ENCODE data around the gene SLC38A8.
A peak's percentile ranks its signal among the peaks of the same experiment; 100 is the strongest.

The SLC38A8 gene

DNA sequence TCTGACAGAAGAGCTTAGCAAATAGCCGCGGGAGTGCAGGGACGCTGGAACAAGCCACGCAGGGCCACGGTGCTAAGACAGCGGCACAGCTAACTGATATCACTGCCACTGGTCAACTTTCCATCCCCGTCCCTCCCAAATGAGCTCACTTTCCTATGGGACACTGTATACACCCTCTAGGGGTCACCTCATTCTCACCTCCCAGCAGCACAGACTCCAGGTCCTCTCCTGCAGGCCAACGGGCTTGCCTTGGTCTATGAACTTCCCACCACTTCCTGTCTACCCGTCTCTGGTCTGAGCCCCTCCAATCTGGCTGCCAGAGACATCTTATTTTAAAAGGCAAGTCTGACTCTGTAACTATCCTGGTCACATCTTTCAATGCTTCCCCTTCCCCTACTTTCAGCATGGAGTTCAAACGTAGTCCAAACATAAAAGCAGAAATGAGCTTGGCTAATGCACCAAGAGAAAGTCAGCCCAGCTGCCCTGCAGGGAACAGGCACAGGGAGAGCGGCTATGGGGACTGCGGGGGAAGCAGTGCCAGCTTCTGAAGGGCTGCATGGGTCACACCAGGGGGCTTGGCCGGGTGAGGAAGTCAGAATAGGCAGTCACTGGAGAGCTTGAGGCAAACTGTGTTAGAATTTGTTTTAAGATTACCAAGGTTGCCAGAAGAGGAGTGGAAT lies 26.3 kb upstream of the SLC38A8 start:
- DNase-seq: no peak

DNA sequence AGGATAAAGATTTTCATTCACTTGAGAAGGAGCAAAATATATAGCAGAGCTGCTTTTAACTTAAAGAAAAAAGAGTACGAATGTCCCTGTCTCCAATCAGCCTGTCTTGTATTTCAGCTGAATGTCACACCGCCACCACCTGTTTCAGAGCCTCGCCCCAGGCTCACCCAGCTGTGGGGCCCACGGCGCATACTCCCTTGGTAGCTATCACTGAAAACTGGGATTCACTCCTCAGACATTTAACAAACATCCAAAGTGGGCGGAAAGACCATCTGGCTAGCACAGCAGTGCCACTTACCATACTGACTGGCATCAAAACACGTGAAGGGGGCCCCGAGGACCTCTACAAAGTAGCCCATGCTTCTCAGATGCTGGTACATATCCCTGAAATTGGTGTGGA lies 25.4 kb upstream of the SLC38A8 start:
- DNase-seq: no peak

DNA sequence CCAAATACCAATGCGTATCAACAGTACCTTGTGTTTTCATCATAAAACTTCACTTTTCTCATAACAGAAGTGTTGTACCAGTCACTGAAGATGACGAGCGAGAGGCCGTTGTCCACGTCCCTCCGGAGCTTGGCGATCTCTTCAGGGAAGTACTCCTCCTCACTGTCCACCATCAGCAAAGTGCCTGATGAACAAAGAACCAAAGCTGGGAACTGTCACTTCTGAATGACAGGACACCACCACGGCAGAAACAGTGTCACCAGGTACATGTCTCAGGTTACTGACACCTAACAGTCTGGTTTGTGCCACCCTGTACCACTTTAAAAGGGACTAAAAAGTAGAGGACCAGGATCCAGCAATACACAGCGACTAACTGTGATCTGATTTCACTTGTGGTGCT lies 25.0 kb upstream of the SLC38A8 start:
- no peak for DNase-seq

DNA sequence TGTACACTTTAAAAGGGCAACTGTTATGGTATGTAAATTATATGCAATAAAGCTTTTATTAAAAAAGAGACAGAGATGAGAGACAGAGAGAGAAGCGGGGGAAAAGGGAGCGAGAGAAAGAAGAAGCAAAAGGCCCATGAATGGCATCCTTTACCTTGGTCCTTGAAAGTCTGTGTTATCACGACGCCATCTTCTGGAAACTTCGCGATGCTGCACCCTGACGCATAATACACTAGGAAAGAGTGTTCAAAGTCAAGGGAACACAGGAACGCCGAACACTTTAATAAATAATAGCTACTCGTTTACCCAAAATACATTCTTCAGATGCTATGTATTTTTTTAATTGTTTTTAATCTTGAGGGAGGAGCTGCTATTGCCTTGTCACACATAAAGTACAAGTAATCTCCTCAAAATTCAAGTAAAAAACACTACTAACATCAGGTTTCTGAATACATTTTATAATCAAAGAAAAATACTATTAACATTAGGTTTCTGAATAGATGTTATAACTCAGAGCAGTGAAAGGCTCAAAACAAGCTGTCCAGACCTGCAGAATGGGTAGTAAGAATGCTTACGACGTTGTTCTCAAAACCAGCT lies 23.0 kb upstream of the SLC38A8 start:
- DNase-seq: no peak

DNA sequence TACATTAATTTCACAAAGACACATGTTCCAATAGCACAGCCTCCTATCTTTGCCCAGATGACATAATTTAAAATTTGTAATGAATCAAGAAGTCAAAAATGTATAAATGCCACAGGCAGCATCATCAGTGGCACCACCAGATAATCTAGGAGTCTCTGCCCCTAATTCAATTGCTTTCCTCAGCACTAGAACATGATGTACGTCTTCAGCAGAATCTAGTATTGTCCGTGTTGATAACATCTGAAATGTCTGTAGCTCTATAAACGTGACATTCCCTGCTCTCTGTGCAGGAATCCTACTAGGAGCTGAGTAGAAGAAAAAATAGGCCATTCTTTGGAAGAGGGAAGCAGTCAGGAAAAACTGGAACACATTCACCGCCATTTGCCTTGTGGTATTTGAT lies 21.4 kb upstream of the SLC38A8 start:
- no peak for DNase-seq

DNA sequence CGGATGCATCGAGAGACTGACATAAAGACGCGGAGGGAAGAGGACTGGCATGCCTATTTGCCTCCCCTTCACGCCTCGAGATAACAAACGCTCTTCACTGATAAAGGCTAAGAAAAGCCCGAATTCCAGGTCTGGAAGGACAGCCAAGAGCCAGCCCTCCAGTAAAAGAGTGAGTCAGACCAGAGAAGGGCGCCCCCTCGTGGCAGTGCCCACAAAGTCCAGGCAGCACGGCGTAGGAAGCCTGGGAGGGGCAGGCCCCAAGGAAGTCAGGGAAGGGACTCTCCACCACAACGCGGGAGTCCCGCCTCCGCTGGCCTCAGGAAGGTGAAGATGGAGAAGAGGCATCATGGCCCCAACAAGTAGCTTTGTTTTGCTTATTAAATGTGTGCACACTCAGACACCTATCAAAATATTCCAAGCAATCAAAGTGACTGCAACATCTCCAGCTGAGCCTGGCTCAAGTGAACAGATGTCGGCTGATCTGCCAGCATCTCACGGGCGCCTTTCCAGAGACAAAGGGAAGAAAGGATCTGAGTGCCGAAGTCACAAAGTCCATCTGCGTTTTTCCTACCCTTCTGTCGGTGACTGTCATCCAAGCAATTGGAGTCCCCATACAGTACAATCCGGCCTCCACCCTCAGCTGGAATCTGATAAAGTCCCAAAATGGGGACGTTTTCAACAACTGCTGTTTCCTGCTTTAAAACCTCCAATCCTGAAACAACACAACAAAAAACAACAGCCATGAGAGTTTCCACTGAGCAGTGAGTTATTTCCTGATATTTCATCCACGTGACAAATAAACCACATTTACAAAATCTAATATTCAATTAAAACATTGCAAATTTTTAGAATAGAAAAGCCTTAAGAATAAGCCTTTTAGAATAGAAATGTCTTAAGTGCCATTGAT lies 20.4 kb upstream of the SLC38A8 start:
- DNase-seq: peak; percentile 44

DNA sequence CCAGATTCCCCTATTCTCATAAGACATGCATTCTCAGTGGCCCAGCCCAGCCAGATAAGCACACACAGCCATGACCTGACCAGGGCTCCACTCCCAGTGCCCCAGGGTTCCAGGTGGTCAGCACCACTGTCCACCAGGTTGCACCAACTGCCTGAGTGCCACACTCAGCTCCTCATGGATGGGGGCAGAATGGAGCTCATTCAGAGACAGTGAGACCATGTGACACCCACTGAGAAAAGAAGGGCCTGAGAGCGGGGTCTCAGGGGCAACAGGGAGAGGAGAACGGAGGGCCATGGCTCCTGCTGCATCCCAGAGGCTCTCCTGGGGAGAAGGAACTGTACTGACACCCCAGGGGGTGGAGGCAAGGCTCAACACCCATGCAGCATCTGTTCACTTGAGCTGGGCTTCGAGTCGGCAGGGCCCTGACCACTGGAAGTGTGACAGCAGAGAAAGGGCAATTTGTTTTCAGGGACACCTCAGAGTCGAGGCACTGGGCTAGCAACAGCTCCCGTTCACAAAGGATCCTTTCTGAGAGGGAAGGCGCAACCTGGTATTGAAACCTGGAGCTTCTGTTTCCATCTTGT lies 18.7 kb upstream of the SLC38A8 start:
- DNase-seq: no peak

DNA sequence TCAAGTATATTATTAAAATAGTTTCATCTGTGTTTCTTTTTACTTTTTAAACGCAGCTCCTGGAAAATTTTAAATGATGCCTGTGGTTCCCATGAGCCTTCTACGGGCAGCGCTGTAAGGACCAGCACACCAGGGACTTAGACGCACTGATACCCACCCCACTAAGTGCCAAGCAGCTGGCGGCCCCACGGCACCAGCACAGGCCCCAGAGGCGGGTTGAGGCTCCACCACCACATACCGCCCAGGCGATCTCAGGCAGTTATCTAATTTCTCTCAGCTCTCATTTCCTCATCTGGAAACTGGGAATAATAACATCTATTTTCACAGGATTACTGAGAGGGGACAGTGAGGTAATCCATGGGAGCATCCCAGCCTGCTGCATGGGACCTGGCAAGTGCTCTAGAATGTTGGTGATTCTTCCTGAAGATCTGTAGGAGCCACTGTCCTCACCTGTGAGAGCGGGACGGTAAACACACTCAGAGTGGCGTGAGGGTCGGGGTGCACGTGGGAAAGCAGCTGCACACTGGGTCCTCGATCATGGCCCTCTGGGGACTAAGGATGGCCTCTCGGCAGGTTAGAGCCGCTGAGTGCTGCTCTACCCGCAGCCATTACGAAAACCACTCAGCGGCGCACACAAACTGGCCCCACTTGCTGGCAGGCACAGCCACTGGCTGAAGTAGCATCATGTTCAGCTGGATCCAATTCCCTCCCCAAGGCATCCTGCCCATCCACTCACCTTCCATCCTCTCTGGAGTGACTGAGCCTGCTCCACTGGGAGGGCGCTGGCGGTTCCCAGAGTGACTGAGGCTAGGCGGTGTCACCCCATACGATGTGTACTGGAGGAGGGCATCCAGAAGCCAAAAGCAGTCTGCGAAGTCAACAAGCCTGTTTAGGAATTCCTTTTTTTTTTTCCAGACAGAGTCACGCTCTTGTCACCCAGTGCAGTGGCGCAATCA lies 17.6 kb upstream of the SLC38A8 start:
- no peak for DNase-seq

DNA sequence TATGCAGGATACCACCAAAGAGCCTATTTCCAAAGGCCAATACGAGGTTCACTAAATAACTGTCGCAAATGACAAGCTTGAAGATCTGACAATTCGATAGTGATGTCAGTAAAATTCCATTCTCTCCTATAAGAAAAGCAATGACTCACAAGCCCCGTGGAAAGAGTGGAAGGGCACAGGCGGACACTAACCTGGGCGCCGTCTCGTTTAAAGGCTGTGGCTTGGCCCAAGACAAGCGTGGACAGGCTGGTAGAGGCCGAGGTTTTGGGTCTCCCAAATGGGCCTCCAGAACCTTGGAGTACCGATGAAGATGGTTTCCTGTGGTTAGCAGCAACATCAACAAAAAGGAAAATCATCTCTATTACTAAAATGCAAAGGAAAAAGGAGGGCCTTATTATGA lies 16.5 kb upstream of the SLC38A8 start:
- DNase-seq: no peak

DNA sequence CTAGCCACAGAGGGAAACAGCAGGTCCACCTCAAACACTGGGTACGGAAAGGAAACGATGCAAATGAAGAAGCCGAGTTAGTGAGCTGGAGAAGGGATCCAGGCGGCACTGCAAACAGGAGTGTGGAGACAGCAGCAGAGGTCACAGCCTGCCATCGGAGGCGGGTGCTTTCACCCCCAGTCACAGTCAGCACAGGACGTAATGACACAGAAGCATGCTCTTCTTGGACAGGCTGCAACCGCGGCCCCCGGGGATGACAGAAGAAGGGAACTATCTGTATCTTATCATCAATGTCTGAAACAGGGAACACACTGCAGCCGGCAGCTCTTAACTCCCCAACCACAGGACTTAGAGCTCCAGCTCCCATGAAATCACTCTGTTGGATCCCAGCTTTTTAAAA lies 16.1 kb upstream of the SLC38A8 start:
- no peak for DNase-seq

DNA sequence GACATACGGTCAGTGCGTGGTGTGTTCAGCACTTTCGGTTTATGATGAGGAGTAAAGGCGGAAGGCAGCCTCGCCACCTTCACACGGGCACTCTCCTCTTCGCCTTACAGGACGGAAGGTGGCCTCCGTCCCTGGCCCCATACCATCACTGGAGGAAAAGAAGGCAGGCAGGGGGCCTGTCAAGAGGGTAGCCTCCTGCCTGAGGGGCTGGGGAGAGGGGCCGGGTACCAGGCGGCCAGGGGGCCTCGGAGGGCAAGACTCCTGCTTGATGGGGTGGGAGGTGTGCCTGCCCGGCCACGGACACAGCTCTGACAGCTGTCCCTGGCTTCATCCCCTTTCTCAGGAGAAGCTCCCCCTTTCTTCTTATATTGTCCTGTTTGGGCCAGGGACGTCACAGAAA lies 15.6 kb upstream of the SLC38A8 start:
- no peak for DNase-seq

DNA sequence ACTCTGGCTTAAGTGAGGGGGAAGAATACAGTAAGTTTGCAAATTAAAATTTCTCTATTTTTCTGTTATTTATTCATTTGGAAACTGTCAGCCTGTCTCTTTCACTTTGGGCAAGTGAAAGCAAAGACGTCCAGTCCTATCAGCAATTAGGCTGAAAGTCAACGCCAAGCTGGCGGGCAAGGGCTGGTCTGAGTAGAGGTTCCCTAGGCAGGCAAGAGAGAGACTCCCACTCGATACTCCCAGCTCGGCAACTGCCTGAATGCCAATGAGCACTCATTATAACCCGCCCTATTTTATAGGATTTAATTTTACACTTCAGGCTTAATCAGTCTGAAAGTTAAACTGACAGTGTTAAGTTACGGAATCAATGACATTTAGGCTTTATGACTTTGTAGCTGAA lies 14.3 kb upstream of the SLC38A8 start:
- DNase-seq: no peak

DNA sequence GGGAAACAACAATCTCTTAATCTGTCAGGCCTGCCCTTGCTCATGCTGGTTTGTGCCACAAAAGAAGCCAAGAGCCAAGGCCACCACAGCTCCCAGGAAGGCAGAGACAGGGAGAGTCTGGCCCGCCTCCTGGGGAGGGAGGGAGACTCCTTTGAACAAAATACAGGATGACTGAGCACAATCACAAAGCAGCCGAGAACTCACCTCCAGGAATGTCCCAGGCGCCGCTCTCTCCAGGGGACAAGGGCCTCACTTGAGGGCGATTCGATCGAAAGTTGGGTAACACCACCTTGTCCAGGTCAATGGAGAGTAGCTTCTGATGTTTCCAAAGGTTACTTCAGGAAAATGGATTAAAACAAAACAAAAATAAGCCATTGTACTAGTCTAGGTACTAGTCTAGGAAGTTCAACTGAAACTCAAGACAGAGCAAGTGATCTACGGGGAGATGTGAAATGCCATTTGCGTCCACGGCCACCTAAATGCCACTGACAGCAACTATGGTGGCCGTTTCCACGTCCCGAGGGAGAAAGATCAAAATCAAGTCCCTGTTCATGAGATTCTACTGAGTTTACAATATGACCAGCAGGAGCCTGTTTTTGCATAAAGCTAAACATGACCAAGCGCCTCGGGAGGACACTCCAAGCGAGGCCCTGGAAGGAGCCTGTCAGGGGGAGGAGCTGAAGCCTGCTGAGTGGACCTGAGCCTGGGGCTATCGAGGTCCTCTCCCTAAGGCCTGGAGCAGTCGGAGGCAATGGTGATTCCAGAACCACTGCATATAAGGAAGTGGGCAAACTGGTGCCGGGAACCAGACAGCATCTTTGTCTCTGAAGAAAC lies 13.4 kb upstream of the SLC38A8 start:
- no peak for DNase-seq

DNA sequence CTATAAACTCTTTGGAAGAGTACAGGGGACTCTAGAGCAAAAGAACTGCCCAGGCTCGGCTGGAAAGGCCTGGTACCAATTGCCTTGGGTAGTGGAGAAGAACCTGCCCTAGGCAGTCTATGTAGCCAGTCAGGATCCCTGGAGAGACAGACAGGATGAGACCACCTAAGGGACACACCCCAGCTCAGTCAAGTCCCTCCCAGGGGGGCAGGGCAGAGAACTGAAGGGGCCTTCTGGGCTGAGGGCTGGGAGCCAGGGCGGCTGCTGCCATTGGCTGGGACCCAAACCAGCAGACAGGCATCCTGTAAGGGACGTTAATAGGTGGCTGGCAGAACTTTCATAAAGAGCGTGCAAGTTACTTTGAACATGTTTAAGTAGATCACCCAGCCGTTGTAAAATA lies 12.8 kb upstream of the SLC38A8 start:
- DNase-seq: no peak

DNA sequence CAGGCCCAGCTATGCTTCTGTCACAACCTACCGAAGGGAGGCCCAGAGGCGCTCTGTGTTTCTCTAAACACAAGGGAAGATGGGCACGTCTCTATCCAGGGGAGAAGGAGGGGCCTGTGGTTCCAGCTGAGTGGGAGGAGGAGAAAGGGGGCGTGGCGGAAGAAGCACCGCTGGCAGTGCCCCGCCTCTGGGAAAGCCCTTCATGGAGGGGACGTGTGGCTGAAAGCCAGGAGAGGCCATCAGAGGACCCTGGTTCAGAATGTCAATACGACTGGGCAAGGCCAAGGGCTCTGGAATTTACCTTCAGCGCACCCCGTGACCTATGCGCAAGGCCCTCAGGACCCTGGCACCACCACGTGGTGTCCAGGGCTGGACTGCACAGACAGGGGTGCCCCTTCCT lies 12.3 kb upstream of the SLC38A8 start:
- no peak for DNase-seq

DNA sequence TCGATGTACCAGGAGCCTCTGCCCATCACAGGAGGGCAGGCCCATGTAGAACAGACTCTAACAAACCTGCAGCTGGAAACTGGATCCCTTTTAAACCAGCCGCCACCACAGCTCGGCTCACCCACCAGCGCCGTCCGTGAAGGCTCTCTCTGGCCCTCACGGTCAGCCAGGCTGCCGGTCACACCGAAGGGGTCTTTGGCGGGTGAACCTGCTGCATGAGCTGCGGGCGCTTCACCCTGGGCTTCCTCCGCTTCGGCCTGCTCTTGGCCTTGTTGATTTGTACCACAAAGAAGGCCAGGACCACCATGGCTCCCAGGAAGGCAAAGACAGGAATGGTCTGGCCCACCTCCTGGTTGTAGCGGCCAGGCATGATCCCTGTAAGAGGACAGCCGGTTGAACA lies 11.7 kb upstream of the SLC38A8 start:
- no peak for DNase-seq

DNA sequence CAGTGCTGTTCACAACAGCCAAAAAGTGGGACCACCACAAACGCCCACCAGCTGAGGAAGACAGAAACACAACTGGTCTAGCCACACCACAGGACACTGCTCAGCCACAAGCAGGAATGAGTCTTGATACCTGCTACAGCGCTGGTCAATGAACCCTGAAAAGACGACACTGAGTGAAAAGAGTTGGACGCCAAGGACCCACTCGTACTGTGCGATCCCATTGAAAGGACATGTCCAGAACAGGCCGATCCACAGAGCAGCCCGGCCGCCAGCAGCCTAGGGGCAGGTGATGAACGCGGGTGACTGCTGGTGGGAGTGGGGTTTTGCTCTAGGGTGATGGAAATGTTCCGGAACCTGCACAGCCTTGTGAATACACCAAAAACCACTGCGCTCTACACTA lies 10.6 kb upstream of the SLC38A8 start:
- DNase-seq: no peak

DNA sequence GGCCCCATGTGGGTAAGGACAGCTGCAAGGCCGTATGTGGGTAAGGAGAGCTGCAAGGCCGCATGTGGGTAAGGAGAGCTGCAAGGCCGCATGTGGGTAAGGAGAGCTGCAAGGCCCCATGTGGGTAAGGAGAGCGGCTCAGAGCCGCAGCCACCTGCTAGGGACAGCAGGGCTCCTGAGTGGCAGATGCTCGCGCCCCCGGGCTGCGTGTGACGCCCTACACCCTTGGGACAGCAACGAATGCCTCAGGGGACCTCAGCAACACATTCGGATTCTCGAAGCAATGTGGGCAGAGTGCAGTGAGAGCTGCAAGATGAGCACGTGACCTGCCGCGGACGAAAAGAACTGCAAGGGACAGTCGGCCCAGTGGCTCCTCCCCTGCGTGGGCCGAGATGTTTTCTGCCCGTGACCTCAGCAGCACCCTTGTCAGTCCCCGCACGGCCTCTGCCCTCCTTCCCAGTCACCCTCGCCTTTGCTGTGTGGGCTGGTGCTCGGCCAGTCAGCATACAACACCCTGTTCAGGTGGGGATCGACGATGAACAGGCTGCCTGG lies 9.6 kb upstream of the SLC38A8 start:
- DNase-seq: no peak

DNA sequence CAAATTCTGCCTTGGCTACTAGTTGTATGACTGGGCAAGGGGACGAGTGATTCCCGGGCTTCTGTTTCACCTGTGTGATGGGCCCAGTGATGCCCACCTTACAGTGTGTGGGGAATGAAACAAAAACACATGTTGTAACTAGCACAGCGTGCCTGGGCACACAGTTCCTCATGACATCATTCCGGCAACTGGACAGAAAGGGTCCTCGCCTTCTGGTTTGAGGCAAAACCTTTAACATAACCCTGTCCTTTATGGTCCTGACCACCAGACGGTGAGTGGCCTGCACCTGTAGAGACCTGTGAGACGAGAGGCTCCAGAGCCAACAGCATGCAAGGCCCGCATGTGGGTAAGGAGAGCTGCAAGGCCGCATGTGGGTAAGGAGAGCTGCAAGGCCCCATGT lies 7.7 kb upstream of the SLC38A8 start:
- no peak for DNase-seq

DNA sequence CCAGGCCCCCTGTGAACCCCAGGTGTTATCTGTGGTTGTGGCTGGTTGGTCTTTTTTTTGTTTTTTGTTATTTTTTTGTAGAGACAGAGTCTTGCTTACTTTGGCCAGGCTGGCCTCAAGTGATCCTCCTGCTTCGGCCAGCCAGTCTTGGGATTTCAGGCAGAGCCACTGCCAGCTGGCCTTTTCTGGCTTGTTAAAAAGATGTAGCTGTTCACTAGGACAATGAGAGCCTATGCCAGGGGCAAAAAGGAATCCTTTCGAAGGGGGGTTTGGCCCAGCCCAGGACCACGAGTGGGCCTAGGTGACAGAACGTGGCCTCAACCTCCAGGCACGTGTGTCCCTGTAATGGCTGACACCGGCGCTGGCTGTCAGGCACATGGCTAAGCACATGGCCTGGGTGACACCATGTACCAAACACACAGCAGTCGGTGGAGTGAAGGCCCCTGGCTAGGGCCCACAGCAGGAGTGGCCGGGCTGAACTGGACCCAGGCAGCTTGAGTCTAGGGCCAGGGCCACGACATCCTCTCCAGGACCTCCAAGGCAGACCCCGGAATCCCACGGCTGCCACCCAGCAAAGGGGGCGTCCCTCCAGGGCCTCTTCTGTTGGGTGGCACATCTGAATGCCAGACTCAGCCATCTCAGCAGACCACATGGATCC lies 6.9 kb upstream of the SLC38A8 start:
- DNase-seq: no peak

Data from right kidney (tissue), 1 donor.